SH-SY5Y (cell line): Measurements from ENCODE around the gene SLC25A21.

ENCODE experiments used
- GATA2 ChIP-seq: IDR thresholded peaks from 2 replicates; pipeline ENCODE4 v1.6.1; 2011; ENCODE audit warnings: mild to moderate bottlenecking, low read depth, low read length
- GATA3 ChIP-seq: IDR thresholded peaks from 2 replicates; pipeline ENCODE4 v1.6.1; 2011; ENCODE audit warnings: low read depth, mild to moderate bottlenecking, low read length, moderate library complexity

GRCh38 chr14:37145395-37145794 lies 27.0 kb downstream of the SLC25A21 start:
- TF ChIP-seq GATA2 (no peak), GATA3 (no peak)
